ENCODE data around the gene ZNF662.

DNA sequence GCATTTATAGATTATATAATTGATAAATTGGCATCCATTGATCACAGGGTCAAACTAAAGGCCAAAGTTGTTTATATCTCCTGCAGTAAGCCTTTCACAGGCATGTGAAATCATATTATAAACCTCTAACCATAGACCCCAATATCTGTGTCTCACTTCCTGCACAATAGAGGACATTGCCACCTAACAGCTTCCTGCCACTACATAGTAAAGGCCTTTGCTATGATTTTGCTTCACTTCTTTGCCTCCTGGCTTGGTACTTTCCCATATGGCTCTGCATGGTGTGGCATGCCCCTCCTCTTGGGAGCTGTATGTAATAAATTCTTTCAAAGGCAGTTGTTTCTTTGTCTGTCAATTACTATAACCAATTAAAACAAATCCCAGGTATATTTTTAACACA lies 20.4 kb downstream of the ZNF662 start:
- TF ChIP-seq, protein P1, sequence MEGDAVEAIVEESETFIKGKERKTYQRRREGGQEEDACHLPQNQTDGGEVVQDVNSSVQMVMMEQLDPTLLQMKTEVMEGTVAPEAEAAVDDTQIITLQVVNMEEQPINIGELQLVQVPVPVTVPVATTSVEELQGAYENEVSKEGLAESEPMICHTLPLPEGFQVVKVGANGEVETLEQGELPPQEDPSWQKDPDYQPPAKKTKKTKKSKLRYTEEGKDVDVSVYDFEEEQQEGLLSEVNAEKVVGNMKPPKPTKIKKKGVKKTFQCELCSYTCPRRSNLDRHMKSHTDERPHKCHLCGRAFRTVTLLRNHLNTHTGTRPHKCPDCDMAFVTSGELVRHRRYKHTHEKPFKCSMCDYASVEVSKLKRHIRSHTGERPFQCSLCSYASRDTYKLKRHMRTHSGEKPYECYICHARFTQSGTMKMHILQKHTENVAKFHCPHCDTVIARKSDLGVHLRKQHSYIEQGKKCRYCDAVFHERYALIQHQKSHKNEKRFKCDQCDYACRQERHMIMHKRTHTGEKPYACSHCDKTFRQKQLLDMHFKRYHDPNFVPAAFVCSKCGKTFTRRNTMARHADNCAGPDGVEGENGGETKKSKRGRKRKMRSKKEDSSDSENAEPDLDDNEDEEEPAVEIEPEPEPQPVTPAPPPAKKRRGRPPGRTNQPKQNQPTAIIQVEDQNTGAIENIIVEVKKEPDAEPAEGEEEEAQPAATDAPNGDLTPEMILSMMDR (conservative IDR thresholded peaks at IDR 0.05; ENCODE audit: low read length) = no peak
- no peak for TF ChIP-seq EZH2phosphoT487 (IDR thresholded peaks at IDR 0.05; ENCODE audit: borderline replicate concordance, low read depth, low read length)

All from OCI-LY7 (cell line).